Panc1 (cell line): ENCODE data around the gene POLD3.

ENCODE experiments used
- CTCF ChIP-seq: fragments of 450-650 bp; IDR thresholded peaks from 2 replicates; pipeline ENCODE4 v1.5.1; 2017; ENCODE audit warnings: mild to moderate bottlenecking
- POLR2AphosphoS5 ChIP-seq: IDR thresholded peaks from 2 replicates; pipeline ENCODE4 v1.6.1; 2012; ENCODE audit warnings: mild to moderate bottlenecking, low read depth, low read length, moderate library complexity
- REST ChIP-seq, 2 experiments: IDR thresholded peaks; 2 replicates each; pipeline ENCODE4 v1.6.1; 2011 to 2012; ENCODE audit warnings: low read depth in 2 of 2, control low read depth in 1 of 2, low read length in 1 of 2, mild to moderate bottlenecking in 1 of 2, moderate library complexity in 1 of 2; ENCODE audit not compliant: insufficient read depth in 1 of 2
- SIN3A ChIP-seq: IDR thresholded peaks from 2 replicates; pipeline ENCODE4 v1.6.1; 2012; ENCODE audit warnings: low read depth, mild to moderate bottlenecking, low read length, moderate library complexity, borderline replicate concordance; ENCODE audit not compliant: insufficient read depth
- TCF7L2 ChIP-seq: IDR thresholded peaks from 2 replicates; pipeline ENCODE4 v1.6.1; 2011; ENCODE audit warnings: mild to moderate bottlenecking, low read depth, low read length, inconsistent platforms

- no peak for TF ChIP-seq TCF7L2
- no peak for TF ChIP-seq CTCF
- TF ChIP-seq POLR2AphosphoS5: no peak
- no peak for TF ChIP-seq SIN3A
- no peak for TF ChIP-seq REST (IDR thresholded peaks at IDR 0.05; ENCODE audit: insufficient read depth in 1 of 2, low read depth in 2 of 2, low read length in 1 of 2)
Measured at GRCh38 chr11:74686792-74687191, 94.4 kb downstream of the POLD3 start.
